Stimulated activated CD8-positive, alpha-beta memory T cell treated with anti-CD3 and anti-CD28 coated beads, Interleukin-12 subunit alpha, Interleukin-12 subunit beta, amount 100 ng/mL, for 24 hours (primary cell): ENCODE data around the gene SLC9A3.

Experiments used
- DNase-seq: peaks from one replicate; pipeline ENCODE4 v3.0.0-alpha.2; 2020; ENCODE audit errors: extremely low read depth

SLC9A3 gene

GRCh38 chr5:555058-555623, 30.9 kb upstream of the SLC9A3 start:
- no peak for DNase-seq

GRCh38 chr5:554284-554988, 30.2 kb upstream of the SLC9A3 start:
- DNase-seq: no peak

GRCh38 chr5:553874-554273, 29.6 kb upstream of the SLC9A3 start:
- DNase-seq: no peak

- DNase-seq: no peak
Measured at GRCh38 chr5:551406-551805, 27.2 kb upstream of the SLC9A3 start.

GRCh38 chr5:549229-549628, 25.0 kb upstream of the SLC9A3 start:
- no peak for DNase-seq

GRCh38 chr5:548256-548655, 24.0 kb upstream of the SLC9A3 start:
- no peak for DNase-seq

GRCh38 chr5:547086-547924, 23.1 kb upstream of the SLC9A3 start:
- no peak for DNase-seq

- DNase-seq: no peak
Measured at GRCh38 chr5:546376-546908, 22.2 kb upstream of the SLC9A3 start.

- DNase-seq: no peak
Measured at GRCh38 chr5:545641-546375, 21.6 kb upstream of the SLC9A3 start.

GRCh38 chr5:544675-545355, 20.6 kb upstream of the SLC9A3 start:
- no peak for DNase-seq

- no peak for DNase-seq
Measured at GRCh38 chr5:543755-544674, 19.8 kb upstream of the SLC9A3 start.

GRCh38 chr5:543351-543750, 19.1 kb upstream of the SLC9A3 start:
- no peak for DNase-seq

- no peak for DNase-seq
Measured at GRCh38 chr5:542319-543311, 18.4 kb upstream of the SLC9A3 start.

GRCh38 chr5:541539-542318, 17.5 kb upstream of the SLC9A3 start:
- no peak for DNase-seq

- DNase-seq: no peak
Measured at GRCh38 chr5:540906-541538, 16.8 kb upstream of the SLC9A3 start.

GRCh38 chr5:540071-540905, 16.0 kb upstream of the SLC9A3 start:
- no peak for DNase-seq
